H9 (cell line): ENCODE results near the gene RAB3IL1. TPM values are rescaled to one million over a fixed set of nuclear protein-coding genes. Genes with fewer than 3 reads are reported as not detected.
A peak's percentile ranks its signal among the peaks of the same experiment; 100 is the strongest.

ENCODE experiments used
- DNase-seq: peaks from one replicate; pipeline ENCODE4 v3.0.0-alpha.2; 2017
- H2AFZ ChIP-seq: one replicate; pipeline ENCODE4 v1.6.1; 2013; ENCODE audit warnings: mild to moderate bottlenecking, low read length, control low read depth, moderate library complexity
- H2AK5ac ChIP-seq: 2 replicates; pipeline ENCODE4 v1.6.1; 2013; ENCODE audit warnings: low read length, control low read depth, mixed read lengths; ENCODE audit not compliant: insufficient read length
- H2BK120ac ChIP-seq: one replicate; pipeline ENCODE4 v1.6.1; 2013; ENCODE audit warnings: low read depth, mild to moderate bottlenecking, low read length, control low read depth, inconsistent platforms; ENCODE audit not compliant: poor library complexity, severe bottlenecking
- H2BK12ac ChIP-seq: 2 replicates; pipeline ENCODE4 v1.6.1; 2013; ENCODE audit warnings: low read length, control low read depth, mixed read lengths, low read depth; ENCODE audit not compliant: insufficient read length
- H2BK15ac ChIP-seq: 2 replicates; pipeline ENCODE4 v1.6.1; 2013; ENCODE audit warnings: low read depth, low read length, control low read depth
- H2BK20ac ChIP-seq: one replicate; pipeline ENCODE4 v1.6.1; 2013; ENCODE audit warnings: low read depth, mild to moderate bottlenecking, low read length, control low read depth, inconsistent platforms; ENCODE audit not compliant: poor library complexity, severe bottlenecking
- H2BK5ac ChIP-seq: 2 replicates; pipeline ENCODE4 v1.6.1; 2013; ENCODE audit warnings: low read length, control low read depth, mixed read lengths; ENCODE audit not compliant: insufficient read length
- H3K14ac ChIP-seq: 2 replicates; pipeline ENCODE4 v1.6.1; 2013; ENCODE audit warnings: low read length, control low read depth; ENCODE audit not compliant: insufficient read depth
- H3K18ac ChIP-seq: 2 replicates; pipeline ENCODE4 v1.6.1; 2013; ENCODE audit warnings: low read depth, mild to moderate bottlenecking, mixed read lengths, low read length, control low read depth; ENCODE audit not compliant: insufficient read length
- H3K23ac ChIP-seq: 2 replicates; pipeline ENCODE4 v1.6.1; 2013; ENCODE audit warnings: low read length, control low read depth, mixed read lengths, low read depth; ENCODE audit not compliant: insufficient read length
- H3K23me2 ChIP-seq: 2 replicates; pipeline ENCODE4 v1.6.1; 2013; ENCODE audit warnings: low read depth, mild to moderate bottlenecking, mixed read lengths, low read length, control low read depth; ENCODE audit not compliant: insufficient read length, poor library complexity, severe bottlenecking
- H3K27ac ChIP-seq: 2 replicates; pipeline ENCODE4 v1.5.1; 2013; ENCODE audit warnings: low read length, control low read depth, mixed read lengths, low read depth; ENCODE audit not compliant: insufficient read length
- H3K27me3 ChIP-seq: 2 replicates; pipeline ENCODE4 v1.6.1; 2013; ENCODE audit warnings: low read length, control low read depth, inconsistent platforms; ENCODE audit not compliant: insufficient read depth
- H3K4ac ChIP-seq: 2 replicates; pipeline ENCODE4 v1.6.1; 2013; ENCODE audit warnings: low read depth, mild to moderate bottlenecking, control low read depth, inconsistent platforms, low read length, moderate library complexity
- H3K4me1 ChIP-seq: 2 replicates; pipeline ENCODE4 v1.6.1; 2013; ENCODE audit warnings: low read length, control low read depth, inconsistent platforms; ENCODE audit not compliant: insufficient read depth
- H3K4me2 ChIP-seq: 2 replicates; pipeline ENCODE4 v1.6.1; 2013; ENCODE audit warnings: low read length, control low read depth, mixed read lengths; ENCODE audit not compliant: insufficient read length, insufficient read depth
- H3K56ac ChIP-seq: 2 replicates; pipeline ENCODE4 v1.6.1; 2013; ENCODE audit warnings: low read depth, mild to moderate bottlenecking, mixed read lengths, low read length, control low read depth; ENCODE audit not compliant: insufficient read length
- H3K79me1 ChIP-seq: 2 replicates; pipeline ENCODE4 v1.6.1; 2013; ENCODE audit warnings: low read depth, mild to moderate bottlenecking, moderate library complexity, low read length, control low read depth, inconsistent platforms; ENCODE audit not compliant: insufficient read depth, poor library complexity, severe bottlenecking
- H3K79me2 ChIP-seq: 2 replicates; pipeline ENCODE4 v1.6.1; 2013; ENCODE audit warnings: low read length, control low read depth, inconsistent platforms; ENCODE audit not compliant: insufficient read depth
- H3K9ac ChIP-seq: 2 replicates; pipeline ENCODE4 v1.6.1; 2013; ENCODE audit warnings: low read length, control low read depth, mixed read lengths; ENCODE audit not compliant: insufficient read length; ENCODE audit errors: extremely low read depth
- H3K9me3 ChIP-seq: one replicate; pipeline ENCODE4 v1.6.1; 2013; ENCODE audit warnings: low read depth, low read length, inconsistent platforms; ENCODE audit not compliant: control insufficient read depth
- H3T11ph ChIP-seq: one replicate; pipeline ENCODE4 v1.6.1; 2013; ENCODE audit warnings: mild to moderate bottlenecking, low read length, control low read depth, inconsistent platforms
- H4K20me1 ChIP-seq: one replicate; pipeline ENCODE4 v1.6.1; 2013; ENCODE audit not compliant: control insufficient read depth, insufficient read length, insufficient read depth
- H4K5ac ChIP-seq: 2 replicates; pipeline ENCODE4 v1.6.1; 2013; ENCODE audit warnings: low read depth, mild to moderate bottlenecking, mixed read lengths, low read length, control low read depth; ENCODE audit not compliant: insufficient read length
- H4K8ac ChIP-seq: replicated peaks from 2 replicates; pipeline ENCODE4 v1.6.1; 2013; ENCODE audit warnings: low read length, control low read depth, mixed read lengths, low read depth; ENCODE audit not compliant: insufficient read length
- H4K91ac ChIP-seq: 2 replicates; pipeline ENCODE4 v1.6.1; 2013; ENCODE audit warnings: low read depth, mild to moderate bottlenecking, moderate library complexity, mixed read lengths, low read length, control low read depth; ENCODE audit not compliant: insufficient read length
- H3K27ac Mint-ChIP-seq, 3 experiments: 2 replicates in 2 of 3; 3 replicates in 1 of 3; pipeline ENCODE4 v1.8.0; 2020 to 2021; ENCODE audit warnings: mixed read lengths in 3 of 3, mild to moderate bottlenecking in 1 of 3, moderate library complexity in 1 of 3
- H3K27me3 Mint-ChIP-seq: 2 replicates; pipeline ENCODE4 v1.8.0; 2021; ENCODE audit warnings: low read depth, mild to moderate bottlenecking, moderate library complexity, mixed read lengths
- H3K36me3 Mint-ChIP-seq, 3 experiments: 2 replicates in 2 of 3; 3 replicates in 1 of 3; pipeline ENCODE4 v1.8.0; 2020 to 2021; ENCODE audit warnings: low read depth in 3 of 3, mixed read lengths in 3 of 3; ENCODE audit not compliant: insufficient read depth in 1 of 3
- H3K4me1 Mint-ChIP-seq, 2 experiments: 2 replicates each; pipeline ENCODE4 v1.8.0; 2020; ENCODE audit warnings: mixed read lengths in 2 of 2
- H3K4me3 Mint-ChIP-seq, 2 experiments: 2 replicates in 1 of 2; 3 replicates in 1 of 2; pipeline ENCODE4 v1.8.0; 2020 to 2021; ENCODE audit warnings: mild to moderate bottlenecking in 2 of 2, mixed read lengths in 2 of 2, moderate library complexity in 1 of 2
- H3K9me3 Mint-ChIP-seq, 2 experiments: 2 replicates in 1 of 2; 3 replicates in 1 of 2; pipeline ENCODE4 v1.8.0; 2020; ENCODE audit warnings: mild to moderate bottlenecking in 2 of 2, mixed read lengths in 2 of 2, moderate library complexity in 1 of 2
- WGBS: extraction: QIAGEN DNeasy Blood & Tissue Kit; methylation state at CpG from one replicate; pipeline ENCODE4 v1.1.7; 2013; ENCODE audit warnings: missing lambda C conversion rate, low lambda C conversion rate, mixed read lengths; ENCODE audit not compliant: insufficient read length; ENCODE audit errors: extremely low coverage; 5-methylcytosine and 5-hydroxymethylcytosine counted together
- total RNA-seq: library from RNA; stranded (reverse); gene quantifications from 2 replicates; pipeline ENCODE4 v1.2.1, GENCODE V29; 2021
- TF ChIP-seq, protein P1 (sequence below): fragments of 200-600 bp; sonication (generic); conservative IDR thresholded peaks from 3 replicates; pipeline ENCODE4 v1.8.0; 2021; ENCODE audit warnings: antibody characterized with exemption, mild to moderate bottlenecking

RAB3IL1 gene
- total RNA-seq, 1 experiment from 2014 or later = 2.4 TPM

DNA sequence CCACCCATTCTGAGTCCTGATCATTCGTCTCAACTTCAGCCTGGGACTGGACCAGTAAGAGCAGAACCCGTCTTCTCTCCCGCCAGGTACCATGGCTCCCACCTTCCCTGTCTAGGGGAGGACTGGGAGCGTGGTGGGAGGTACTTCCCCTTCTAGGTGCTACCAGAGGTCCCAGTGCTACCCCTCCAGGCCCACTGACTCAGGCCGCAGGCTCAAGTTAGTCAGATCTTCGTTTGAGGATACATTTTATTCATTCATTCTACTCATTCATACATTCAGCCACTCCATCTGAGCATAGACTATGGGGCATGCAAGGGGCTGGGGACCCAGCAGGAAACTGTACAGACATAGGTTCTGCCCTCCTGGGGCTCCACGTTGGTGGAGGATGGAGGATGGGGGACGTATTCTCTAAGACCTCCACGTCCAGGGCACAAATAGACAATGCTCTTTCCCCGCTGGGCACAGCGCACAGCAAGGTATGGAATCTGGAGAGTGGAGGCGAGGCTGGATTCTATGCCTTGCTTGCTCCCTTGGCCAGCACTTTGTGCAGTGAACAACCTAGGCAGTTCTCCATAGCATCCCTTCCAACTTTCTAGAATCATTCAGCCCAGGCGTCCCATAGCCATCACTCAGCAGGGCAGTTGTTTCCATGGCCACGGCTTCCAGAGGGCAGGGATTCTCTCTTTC, 1.0 kb upstream of the RAB3IL1 start:
- Histone ChIP-seq H2BK120ac (no peak overlapping the region), H3K9me3 (no peaks in the 10 kb centered on the region), H2AFZ (no peak overlapping the region), H3K56ac (no peak overlapping the region), H2AK5ac (no peak overlapping the region), H3K23ac (no peak overlapping the region), H3K27me3 (no peaks in the 10 kb centered on the region; the same call in 1 of the 2 replicates), H2BK12ac (no peak overlapping the region), H3K18ac (no peak overlapping the region), H3K79me1 (no peaks in the 10 kb centered on the region), H2BK20ac (no peak overlapping the region), H3K9ac (no peak overlapping the region), H3K14ac (no peak overlapping the region; the same call in 1 of the 2 replicates), H3K4me1 (peaks cover 3% of the 10 kb centered on the region; the same call in 1 of the 2 replicates), H4K5ac (no peak overlapping the region), H2BK5ac (no peak overlapping the region), H2BK15ac (no peak overlapping the region), H4K91ac (no peak overlapping the region), H3T11ph (no peak overlapping the region), H3K4me2 (no peak overlapping the region), H3K23me2 (peaks cover 5% of the 10 kb centered on the region), H4K20me1 (no peaks in the 10 kb centered on the region), H3K27ac (no peak overlapping the region), H4K8ac (no peak overlapping the region), H3K79me2 (no peaks in the 10 kb centered on the region), H3K4ac (no peak overlapping the region)
- peaks cover 54% of the 10 kb centered on the region for H3K27me3 Mint-ChIP-seq
- WGBS = no CpG with 5 or more reads among the region's 14 CpGs
- H3K4me1 Mint-ChIP-seq = peaks cover 17 to 23% of the 10 kb centered on the region in 2 experiments
- TF ChIP-seq, protein P1, sequence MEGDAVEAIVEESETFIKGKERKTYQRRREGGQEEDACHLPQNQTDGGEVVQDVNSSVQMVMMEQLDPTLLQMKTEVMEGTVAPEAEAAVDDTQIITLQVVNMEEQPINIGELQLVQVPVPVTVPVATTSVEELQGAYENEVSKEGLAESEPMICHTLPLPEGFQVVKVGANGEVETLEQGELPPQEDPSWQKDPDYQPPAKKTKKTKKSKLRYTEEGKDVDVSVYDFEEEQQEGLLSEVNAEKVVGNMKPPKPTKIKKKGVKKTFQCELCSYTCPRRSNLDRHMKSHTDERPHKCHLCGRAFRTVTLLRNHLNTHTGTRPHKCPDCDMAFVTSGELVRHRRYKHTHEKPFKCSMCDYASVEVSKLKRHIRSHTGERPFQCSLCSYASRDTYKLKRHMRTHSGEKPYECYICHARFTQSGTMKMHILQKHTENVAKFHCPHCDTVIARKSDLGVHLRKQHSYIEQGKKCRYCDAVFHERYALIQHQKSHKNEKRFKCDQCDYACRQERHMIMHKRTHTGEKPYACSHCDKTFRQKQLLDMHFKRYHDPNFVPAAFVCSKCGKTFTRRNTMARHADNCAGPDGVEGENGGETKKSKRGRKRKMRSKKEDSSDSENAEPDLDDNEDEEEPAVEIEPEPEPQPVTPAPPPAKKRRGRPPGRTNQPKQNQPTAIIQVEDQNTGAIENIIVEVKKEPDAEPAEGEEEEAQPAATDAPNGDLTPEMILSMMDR = no peak
- H3K4me3 Mint-ChIP-seq = peak overlapping the region; percentile 72 to 83
- no peak for DNase-seq
- no peaks in the 10 kb centered on the region; a peak in 2 of 5 replicates for H3K9me3 Mint-ChIP-seq
- H3K27ac Mint-ChIP-seq = no peak overlapping the region
- no peaks in the 10 kb centered on the region for H3K36me3 Mint-ChIP-seq
